COR-L47 (cell line): ENCODE data around the gene CREBBP.
"Not testable (repeated sequence)": the region's sequence is repeated elsewhere in the genome, so short reads cannot be mapped to it uniquely, and the experiment has no call there.

Source experiments
- DNase-seq: peaks from one replicate; lab custom pipeline; 2025; lab: John Stamatoyannopoulos, UW

The CREBBP gene

DNA sequence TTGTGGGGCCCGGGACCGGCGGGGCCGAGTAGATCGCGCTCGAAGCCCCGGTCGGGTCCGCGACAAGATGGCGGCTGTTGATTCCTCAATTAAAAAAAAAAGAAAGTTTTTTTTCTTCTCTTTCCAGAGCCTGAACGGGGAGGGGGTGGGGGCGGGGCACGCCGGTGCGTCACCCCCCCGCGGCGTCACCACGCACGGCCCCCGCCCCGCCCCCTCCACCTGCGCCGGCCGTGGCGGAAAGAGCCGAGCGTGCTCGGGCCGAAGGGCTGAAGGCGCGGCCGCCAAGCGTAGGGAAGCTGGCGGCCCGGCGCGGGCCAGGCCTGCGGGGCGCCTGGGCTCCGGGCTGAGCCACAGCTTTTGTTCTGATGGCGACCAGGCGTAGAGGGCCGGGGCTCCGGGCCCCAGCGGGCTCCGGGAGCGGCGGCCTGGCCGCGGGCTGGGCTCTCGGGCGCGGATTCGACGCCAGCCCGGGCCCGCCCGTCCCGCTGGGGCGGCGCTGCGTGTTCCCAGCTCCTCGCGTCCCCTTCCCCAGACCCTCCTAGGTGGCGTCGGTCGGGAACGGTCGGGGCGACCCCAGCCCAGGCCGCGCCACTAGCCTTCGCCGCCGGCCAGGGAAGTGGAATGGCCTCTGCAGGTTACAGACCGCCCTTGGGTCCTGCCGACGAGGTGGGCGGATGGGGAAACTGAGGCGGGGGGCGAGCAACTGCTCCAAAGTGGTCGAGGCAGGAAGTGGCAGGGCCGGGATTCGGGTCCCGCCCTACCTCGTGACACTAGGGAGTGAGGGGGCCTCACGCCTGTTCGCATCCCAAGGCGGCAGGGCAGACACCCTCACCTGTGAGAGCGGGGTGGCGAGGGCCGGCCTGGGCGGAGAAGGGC is at the start of gene CREBBP:
Gene CREBBP, minus strand, starts transcription at position 91 of the 876 bp plus-strand sequence. CDS start 797 bp downstream, outside the sequence.
- peak; percentile 86 for DNase-seq

DNA sequence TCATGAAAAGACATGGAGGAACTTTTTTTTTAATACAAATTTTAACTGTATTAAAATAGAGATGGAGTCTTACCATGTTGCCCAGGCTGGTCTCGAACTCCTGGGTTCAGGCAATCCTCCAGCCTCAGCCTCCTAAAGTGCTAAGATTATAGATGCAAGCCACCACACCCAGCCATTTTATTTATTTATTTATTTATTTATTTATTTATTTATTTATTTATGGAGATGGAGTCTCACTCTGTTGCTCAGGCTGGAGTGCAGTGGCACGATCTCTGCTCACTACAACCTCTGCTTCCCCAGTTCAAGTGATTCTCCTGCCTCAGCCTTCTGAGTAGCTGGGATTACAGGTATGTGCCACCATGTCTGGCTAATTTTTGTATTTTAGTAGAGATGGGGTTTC is 46.6 kb upstream of the CREBBP start:
- not testable (repeated sequence) for DNase-seq

DNA sequence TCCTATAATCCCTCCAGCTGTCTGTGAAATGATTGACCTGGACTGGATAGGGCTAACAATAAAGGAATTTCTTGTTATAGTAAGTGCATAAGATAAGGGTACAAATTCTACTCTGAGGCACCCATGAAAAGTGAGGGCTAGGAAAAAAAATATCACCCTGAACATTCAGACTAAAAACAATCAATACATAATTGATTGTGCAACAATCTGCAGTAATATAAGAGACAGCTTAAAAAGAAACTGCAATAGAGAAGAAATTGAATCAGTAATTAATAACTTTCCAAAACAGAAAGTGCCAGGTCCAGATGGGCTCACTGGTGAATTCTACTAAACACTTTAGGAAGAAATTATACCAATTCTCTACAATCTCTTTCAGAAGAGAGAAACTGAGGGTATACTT is 44.2 kb upstream of the CREBBP start:
- DNase-seq = no peak

- DNase-seq = no peak
Measured at GRCh38 chr16:3922241-3922640, 41.7 kb upstream of the CREBBP start.

DNA sequence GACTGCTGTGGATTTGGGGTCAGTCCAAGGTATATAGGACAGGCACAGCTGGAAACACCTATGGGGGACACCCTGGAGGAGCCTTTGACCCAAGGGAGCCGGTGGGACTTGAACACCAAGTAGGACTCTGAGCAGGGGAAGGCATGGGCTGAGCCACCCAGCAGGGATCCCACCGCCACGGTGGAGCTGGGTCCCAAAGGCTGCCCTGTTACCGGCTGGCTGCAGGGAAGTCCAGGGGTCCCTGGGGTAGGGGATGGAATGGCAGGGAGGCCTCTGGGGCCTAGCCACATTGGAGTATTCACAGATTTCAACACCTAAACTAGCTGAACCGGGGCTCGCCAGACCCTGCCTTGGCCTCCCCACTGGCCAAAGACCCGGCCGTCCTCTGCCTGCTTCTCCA is 39.7 kb upstream of the CREBBP start:
- no peak for DNase-seq

DNA sequence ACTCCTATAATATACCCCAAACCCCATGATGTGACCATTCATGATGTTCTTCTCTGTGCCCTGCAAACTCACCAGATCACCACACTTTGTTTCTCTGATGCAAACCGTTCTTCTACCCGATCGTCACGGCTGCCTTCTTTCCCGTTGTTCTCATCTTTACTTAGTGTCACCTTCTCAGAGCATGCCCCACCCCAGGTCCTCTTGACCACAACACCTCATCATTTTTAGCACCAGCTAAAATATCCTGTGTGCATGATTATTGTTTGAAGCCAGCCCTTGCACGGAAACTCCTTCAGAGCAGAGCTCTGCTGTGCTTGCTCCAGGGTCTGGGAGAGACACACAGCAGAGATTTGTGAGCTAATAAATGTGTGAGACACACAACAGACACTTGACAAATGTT is 38.9 kb upstream of the CREBBP start:
- DNase-seq = no peak

DNA sequence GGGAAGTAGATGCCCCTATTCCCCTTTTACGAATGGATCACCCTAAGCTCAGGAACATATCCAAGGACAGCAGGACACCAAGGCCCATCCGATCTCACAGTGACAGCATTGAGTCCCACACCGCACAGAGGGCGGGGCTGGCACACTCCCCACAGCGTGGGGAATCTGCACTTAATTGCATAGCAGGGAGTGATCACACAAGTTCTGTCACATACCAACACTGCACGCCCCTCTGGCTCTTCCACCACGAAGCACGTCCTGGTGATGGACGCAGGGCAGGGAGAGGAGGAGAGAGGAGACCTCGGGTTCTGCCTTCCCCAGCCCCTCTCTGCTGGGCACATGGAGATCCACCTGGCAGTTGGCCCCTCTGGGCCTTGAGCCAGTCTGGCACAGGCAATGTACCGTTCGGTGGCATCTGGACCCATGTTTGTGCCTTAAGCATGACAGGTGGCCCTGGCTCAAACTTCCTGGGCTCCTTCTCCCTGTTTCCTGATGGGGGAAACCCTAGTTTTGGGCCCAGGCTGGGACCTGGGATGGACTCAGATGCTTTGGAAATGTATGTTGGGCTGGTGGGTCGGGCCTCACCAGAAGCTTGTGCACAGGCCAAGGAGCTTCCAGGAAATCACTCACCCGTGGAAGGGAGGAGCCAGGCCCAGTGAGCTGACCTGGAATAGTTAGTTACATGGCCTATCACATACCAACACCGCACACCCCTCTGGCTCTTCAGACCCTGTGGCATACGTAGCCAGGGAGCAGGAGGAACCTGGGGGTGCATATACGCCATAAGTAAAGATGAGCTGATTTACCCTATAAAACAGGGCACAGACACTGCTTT is 35.1 kb upstream of the CREBBP start:
- no peak for DNase-seq

DNA sequence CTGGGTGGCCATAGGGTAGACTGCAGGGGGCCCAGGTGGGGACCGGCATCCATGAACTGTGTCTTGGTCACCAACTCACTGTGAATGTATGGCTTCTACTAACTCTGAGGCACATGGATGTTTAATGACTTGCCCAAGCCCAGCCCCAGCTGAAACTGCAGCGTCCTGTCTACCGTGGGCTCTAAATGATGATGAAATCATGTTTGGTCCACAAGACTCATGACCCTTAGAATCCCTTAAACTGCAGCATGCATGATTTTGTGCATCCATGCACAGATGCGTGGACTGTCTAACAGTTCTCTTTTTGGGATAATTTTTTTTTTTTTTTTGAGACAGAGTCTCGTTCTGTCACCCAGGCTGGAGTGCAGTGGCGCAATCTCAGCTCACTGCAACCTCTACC is 32.4 kb upstream of the CREBBP start:
- DNase-seq = no peak

DNA sequence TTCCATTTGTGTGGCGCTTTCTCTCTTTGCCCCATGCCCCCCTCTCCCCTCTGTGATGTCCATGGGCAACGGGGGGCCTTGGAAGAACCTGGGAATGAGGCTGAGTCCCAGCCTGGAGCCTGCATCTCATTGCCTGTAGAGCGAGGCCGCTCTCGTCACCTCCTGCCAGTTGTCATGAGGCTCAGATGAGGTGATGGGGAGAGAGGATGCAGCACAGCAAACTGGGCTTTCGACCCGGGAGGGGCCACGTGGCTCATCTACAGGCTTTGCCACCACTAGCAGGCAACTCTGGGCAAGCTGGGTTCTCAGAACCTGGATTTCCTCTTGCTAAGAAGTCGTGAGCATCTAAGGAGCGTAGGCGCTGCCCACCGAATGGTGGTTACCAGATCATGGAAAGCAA is 31.9 kb upstream of the CREBBP start:
- DNase-seq = no peak

DNA sequence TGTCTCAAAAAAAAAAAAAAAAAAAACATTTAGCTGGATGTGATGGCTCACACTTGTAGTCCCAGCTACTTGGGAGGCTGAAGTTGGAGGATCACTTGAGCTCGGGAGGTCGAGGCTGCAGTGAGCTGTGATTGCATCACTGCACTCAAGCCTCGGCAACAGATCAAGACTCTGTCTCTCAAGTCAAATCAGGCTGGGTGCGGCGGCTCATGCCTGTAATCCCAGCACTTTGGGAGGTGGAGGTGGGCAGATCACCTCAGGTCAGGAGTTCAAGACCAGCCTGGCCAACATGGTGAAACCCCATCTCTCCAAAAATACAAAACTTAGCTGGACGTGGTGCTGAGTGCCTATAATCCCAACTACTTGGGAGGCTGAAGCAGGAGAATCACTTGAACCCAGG is 31.2 kb upstream of the CREBBP start:
- DNase-seq = not testable (repeated sequence)

DNA sequence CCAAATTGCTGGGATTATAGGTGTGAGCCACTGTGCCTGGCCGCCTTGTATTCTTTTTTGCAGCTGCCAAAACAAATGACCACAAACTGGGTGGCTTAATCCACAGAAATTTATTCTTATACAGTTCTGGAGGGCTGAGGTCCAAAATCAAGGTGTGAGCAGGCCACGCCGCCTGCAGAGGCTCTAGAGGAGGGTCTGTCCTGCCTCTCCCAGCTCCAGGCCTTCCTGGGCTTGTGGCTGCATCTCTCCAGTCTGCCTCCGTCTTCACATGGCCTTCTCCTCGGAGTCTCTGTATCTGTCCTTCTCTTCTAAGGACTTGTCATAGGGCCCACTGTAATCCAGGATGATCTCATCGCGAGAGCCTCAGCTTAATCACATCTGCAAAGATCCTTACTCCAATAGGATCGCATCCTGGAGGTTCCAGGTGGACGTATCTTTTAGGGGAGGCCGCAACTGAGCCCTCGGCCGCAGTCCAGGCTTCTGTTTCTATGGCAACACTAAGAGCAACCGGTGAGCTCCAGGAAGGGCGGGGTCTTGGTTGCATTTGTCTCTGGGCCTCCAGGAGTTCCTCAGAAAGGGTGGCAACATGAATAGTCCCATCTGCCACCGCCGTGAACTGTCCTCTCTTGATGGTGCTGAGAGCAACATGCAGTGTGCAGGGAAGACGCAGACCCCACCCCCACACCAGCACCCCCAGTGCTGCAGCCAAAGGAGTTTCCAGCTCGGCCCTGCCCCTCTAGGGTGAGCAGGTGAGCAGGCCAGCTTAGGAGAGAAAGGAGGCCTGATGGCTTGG is 29.5 kb upstream of the CREBBP start:
- no peak for DNase-seq

DNA sequence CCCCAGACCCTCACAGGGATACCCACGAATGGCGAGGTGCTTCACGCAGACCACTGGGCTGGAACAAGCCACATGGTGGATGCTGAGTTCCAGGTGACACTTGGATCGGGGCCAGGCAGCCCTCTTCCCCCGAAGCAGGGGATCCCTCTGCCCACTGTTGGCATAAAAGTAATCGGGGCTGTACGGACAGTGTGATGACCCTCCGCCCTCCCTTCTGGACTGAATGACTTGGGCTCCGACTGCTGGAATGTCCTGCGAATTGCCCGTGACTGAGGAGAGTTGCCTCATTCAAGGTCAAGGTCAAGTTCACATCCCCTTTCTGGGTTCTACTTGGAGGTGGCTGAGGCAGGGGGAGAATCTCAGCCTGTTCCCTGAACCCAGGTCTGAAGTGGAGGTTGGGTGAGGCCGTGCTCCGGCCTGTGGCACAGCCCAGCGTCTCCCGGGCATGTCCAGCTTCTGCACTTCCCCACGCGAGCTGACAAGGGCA is 28.5 kb upstream of the CREBBP start:
- no peak for DNase-seq

DNA sequence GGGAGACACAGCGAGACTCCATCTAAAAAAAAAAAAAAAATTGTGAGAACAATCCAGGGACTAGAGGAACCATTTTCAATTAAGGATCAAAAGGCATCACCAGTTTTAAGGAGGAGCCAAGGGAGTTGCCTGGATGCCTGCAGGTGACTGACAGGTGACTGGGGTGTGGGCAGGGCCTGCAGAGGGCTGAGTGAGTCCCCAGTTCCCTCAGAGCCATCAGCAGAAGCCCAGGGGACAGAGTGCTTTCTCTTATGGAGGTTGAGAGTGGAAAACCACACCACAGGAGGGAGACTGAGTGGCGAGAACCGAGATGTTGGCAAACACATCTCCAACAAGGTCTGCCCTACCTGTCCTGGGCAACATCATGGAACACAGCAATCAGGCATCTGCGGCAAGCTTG is 27.1 kb upstream of the CREBBP start:
- DNase-seq = no peak

DNA sequence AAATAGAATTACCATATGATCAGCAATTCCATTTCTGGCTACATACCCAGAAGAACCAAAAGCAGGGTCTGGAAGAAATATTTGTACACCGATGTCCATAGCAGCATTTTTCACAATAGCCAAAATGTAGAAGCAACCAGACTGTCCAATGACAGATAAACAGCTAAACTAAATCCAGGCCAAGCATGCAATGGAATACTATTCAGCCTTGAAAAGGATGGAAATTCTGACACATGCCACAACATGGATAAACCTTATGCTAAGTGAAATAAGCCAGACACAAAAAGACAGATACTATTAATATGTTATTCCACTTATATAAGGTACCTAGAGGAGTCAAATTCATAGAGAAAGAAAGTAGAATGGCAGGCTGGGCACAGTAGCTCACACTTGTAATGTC is 25.9 kb upstream of the CREBBP start:
- DNase-seq = no peak

- no peak for DNase-seq
Measured at GRCh38 chr16:3904875-3905274, 24.4 kb upstream of the CREBBP start.

GRCh38 chr16:3890091-3890490 is 9.6 kb upstream of the CREBBP start:
- no peak for DNase-seq

- DNase-seq = no peak
Measured at GRCh38 chr16:3889059-3889458, 8.5 kb upstream of the CREBBP start.

GRCh38 chr16:3885999-3886398 is 5.5 kb upstream of the CREBBP start:
- not testable (repeated sequence) for DNase-seq

DNA sequence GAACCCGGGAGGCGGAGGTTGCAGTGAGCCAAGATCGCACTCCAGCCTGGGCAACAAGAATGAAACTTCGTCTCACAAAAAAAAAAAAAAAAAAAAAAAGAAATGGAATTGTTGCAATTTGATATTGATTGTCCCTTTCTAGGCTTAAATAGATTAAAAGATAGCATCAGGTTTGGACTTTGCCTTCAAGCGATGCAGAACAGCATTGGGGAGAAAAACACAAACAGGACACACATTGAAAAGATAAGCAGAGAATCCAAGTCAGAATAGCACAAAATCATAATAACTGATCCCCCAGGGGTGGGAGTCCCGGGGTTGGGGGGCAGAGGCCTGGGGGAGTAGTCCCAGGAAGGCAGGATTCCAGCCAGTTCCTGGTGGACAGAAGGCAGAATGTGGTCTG is 3.9 kb upstream of the CREBBP start:
- DNase-seq = no peak

GRCh38 chr16:3882531-3882930 is 2.0 kb upstream of the CREBBP start:
- no peak for DNase-seq

DNA sequence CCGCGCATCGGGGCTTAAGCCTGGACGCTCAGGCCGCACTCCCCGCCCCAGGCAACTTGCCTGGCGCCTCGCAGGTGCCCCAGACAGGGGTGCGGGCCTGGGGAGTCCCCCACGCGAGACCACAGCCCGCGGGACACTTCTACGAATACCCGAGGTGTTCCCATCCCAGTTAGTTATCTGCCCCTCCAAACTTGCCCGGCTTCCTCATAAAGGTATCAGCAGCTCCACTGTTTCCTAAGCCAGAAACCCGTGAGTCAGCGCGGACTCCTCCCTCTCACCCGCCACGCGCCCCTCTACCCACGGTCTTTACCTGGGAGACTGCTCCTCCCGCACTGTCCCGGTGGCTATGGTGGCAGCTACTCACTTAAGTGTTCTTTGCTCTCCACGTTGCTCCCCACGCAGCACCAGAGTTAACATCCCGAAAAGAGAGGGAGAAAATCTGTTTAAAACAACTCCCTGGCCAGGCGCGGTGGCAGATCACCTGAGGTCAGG is 1.0 kb upstream of the CREBBP start:
- no peak for DNase-seq
